GM12873 (cell line): ENCODE data around the gene MINDY4.

Source experiments
- TF ChIP-seq, protein P1 (sequence below): IDR thresholded peaks from 2 replicates; pipeline ENCODE4 v1.5.1; 2012; ENCODE audit warnings: low read depth, mild to moderate bottlenecking, moderate library complexity, low read length, control low read depth; ENCODE audit not compliant: insufficient read depth; ENCODE audit errors: missing control alignments

The MINDY4 gene

DNA sequence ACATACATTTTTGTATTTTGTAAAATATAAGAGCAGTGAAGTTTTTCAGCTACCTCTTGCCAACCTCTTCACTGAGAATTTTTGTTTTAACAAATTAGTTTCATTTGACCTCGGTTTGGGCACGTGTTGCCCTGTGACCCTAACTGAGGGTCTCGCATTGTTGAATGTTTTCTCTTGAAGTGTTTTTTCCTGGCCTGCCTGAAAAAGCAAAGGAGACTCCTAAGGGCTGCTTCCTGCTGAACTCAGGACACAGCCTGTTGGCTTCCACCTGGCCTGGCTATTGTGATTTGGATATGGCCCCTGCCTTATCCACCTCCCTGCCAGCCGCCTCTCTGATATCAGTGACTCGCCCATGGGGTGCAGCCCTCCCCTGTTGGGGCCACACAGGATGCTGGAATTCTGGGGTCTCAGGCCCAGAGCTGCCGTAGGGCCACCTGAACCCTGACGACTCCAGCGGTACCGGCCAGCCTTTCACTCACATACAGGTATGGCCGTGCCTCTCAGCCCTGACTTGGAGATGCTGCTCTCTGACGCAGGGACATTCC, 81.6 kb downstream of the MINDY4 start:
- TF ChIP-seq, protein P1, sequence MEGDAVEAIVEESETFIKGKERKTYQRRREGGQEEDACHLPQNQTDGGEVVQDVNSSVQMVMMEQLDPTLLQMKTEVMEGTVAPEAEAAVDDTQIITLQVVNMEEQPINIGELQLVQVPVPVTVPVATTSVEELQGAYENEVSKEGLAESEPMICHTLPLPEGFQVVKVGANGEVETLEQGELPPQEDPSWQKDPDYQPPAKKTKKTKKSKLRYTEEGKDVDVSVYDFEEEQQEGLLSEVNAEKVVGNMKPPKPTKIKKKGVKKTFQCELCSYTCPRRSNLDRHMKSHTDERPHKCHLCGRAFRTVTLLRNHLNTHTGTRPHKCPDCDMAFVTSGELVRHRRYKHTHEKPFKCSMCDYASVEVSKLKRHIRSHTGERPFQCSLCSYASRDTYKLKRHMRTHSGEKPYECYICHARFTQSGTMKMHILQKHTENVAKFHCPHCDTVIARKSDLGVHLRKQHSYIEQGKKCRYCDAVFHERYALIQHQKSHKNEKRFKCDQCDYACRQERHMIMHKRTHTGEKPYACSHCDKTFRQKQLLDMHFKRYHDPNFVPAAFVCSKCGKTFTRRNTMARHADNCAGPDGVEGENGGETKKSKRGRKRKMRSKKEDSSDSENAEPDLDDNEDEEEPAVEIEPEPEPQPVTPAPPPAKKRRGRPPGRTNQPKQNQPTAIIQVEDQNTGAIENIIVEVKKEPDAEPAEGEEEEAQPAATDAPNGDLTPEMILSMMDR, result no peak

DNA sequence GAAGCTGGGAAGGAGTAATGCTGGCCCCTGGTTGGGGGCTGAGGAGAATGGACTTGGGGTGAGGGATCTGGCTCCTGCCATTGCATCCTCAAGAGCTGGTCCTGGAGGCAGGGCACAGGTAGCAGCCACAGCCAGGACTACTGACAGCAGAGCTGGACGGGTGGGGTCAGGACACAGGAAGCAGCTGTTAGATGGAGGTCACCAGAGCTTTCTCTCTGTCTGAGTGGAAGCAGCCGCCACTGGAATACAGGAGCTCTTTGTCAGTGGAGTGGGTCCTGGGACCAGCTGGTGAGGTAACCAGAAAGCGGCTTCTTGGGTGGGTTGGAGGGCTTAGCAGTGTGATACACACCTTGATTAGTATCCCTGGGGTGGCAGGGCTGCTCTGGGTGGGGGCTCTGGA, 82.4 kb downstream of the MINDY4 start:
- TF ChIP-seq, protein P1, result no peak

DNA sequence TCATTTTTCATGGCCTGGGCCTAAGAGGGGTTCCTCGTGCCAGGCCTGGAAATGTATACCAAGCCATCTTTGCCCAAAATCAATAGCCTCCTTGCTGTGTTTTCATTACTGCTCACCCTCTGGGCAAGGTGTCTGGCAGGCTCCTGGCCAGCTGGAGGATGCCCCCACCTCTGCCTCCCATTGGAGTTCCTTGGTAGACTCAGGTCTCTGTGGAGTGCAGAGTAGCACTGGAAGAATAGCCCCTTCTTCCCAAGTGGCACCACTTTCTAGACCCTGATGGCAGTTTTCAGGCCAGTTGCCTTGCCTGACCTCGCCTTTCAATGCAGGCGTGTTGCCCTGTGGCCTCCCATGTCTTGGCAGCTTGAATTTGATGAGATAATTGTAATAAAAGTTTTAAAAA, 84.7 kb downstream of the MINDY4 start:
- TF ChIP-seq, protein P1, result no peak

DNA sequence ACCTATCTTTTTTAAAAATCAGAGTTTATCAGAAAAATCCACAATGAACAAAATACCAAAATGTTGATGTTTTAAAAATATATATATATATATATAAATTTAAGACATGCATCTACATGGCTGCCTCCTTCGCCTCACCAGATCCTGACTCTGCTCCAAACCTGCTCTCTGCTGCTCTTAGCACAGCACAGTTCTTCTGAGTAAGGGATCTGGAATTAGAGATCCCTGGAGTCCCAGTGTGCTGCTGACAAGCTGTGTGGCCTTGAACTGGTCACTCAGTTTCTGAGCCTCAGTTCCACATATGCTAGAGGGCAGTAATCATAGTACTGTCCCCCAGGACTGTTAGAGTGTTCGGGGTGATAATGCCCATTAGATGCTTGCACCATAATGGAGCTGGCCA, 87.4 kb downstream of the MINDY4 start:
- TF ChIP-seq, protein P1, result no peak

DNA sequence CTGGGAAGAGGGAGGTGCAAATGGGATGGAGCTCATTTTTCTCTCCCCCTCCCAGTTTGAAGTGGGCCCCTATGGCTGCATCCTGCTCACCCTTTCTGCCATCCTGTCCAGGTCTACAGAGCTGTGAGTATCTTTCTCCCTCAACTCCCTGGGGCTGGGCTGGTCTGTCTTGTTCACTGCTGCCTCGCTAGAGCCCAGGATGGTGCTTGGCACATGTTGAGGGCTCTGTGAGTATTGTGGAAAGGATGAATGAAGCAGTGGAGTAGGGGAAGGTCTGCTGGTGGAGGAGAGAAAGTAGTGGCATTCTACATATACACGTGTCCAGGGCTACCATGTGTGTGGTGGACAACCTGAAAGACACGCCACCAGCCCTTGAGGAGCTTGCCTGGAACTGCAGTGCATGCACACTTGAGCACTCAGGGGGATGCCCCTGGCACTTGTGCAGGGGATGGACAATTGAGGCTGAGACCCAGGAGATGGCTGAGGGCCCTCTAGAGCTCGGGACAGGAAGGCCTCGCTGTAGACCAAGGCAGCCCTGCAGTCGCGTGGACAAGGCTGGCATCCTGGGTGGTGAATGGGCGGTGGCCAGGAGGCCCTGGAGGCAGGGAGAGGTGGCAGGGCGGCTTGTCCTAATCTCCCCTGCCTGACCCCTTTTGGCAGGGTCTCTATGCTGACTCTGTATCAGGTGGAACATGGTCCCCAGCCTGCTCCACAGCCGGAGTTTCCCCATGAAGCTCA, 88.2 kb downstream of the MINDY4 start:
- TF ChIP-seq, protein P1, result no peak

DNA sequence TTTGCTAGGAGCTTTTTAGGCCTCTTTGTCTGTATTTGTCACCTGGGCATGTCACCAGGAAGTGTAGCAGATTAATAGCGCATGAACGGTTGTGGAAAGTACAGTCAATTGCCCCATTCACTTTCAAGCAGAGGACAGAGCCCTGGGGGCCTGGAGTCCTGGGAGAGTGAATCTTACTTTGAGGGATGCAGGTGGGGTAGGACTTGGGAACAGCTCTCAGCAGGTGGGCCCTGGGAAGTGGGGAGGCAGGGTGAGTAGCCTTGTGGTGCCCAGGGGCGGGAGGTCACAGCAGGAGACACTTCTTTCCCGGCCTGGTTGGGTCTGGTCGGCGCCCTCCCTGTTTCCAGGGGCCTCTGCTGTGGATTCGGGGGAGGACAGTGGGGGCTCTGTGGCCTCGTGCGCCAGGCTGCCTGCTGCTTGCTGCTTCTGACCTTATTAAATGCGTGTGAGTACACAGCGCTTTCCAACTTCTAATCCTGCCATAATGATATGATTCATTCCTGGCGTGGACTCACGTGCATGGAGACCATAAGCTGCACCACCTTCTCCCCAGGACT, 88.8 kb downstream of the MINDY4 start:
- TF ChIP-seq, protein P1, result no peak

DNA sequence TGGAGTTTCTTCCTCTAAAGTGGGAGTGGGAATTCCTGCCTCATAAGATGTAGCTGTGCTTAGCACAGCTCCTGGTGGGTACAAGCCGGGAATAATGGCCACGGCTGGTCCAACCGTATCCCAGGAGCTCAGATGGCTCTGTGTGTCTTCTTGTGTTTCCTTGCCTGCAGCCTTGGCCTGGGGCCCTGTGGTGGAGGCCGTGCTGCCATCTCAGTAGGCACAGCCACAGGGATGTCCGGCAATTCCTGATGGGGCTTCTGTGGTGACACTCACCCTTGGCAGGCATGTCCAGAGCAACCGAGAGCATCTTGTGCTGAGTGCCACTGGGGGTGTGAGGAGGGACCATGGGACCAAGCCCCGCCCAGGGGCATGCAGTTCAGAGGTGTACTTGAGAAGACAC, 90.4 kb downstream of the MINDY4 start:
- TF ChIP-seq, protein P1, result no peak
